ENCODE measurements around the gene ANG. TPM values are rescaled to one million over a fixed set of nuclear protein-coding genes. Genes with fewer than 3 reads are reported as not detected.

The ANG gene
- total RNA-seq, 4 donors from 2014 or later = 34.7 to 75.0 (median 55.2) TPM

GRCh38 chr14:20711261-20711660 is 22.7 kb downstream of the ANG start:
- TF ChIP-seq, protein P1, sequence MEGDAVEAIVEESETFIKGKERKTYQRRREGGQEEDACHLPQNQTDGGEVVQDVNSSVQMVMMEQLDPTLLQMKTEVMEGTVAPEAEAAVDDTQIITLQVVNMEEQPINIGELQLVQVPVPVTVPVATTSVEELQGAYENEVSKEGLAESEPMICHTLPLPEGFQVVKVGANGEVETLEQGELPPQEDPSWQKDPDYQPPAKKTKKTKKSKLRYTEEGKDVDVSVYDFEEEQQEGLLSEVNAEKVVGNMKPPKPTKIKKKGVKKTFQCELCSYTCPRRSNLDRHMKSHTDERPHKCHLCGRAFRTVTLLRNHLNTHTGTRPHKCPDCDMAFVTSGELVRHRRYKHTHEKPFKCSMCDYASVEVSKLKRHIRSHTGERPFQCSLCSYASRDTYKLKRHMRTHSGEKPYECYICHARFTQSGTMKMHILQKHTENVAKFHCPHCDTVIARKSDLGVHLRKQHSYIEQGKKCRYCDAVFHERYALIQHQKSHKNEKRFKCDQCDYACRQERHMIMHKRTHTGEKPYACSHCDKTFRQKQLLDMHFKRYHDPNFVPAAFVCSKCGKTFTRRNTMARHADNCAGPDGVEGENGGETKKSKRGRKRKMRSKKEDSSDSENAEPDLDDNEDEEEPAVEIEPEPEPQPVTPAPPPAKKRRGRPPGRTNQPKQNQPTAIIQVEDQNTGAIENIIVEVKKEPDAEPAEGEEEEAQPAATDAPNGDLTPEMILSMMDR (IDR thresholded peaks at IDR 0.05; ENCODE audit: low read depth) = no peak

DNA sequence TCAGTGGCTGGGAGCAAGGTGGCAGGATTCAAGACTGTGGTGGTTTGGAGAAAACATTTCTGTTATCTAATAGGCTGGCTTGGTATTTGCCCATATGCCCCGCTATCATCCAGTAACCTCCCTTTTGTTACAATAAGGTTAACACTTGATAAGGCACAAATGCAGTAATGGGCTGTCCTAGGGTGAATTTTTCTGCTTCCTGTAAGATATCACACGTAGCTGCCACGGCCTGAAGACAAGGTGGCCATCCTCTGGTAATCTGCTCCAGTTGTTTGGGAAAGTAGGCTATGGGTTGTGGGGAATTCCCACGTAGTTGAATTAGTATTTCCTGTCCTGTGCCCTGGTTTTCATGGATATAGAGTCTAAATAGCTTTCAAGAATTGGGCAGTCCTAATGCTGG is 23.1 kb downstream of the ANG start:
- TF ChIP-seq, protein P1 (IDR thresholded peaks at IDR 0.05; ENCODE audit: low read depth) = no peak

DNA sequence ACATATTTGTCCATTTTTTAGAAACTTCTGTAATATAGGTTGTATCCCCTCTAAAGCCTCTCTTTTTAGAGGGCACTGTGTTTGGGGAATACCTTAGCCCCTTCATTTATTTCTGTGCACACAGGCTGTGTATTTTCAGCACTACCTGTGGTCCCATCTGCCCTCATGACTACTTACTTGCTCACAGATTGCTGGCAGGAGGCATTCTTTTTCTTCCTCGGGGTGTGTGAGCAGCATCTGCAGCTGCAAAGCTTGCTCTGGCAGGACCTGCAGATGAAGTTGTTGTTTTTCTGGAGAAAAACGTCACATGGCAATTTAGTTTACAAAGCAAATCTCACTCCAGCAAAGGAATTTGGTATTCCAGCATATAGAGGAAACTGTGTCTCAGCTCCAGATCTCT is 24.3 kb downstream of the ANG start:
- TF ChIP-seq, protein P1 (IDR thresholded peaks at IDR 0.05; ENCODE audit: low read depth) = no peak

- TF ChIP-seq, protein P1 (IDR thresholded peaks at IDR 0.05; ENCODE audit: low read depth) = no peak
Observed at GRCh38 chr14:20714593-20715250, 26.2 kb downstream of the ANG start.

DNA sequence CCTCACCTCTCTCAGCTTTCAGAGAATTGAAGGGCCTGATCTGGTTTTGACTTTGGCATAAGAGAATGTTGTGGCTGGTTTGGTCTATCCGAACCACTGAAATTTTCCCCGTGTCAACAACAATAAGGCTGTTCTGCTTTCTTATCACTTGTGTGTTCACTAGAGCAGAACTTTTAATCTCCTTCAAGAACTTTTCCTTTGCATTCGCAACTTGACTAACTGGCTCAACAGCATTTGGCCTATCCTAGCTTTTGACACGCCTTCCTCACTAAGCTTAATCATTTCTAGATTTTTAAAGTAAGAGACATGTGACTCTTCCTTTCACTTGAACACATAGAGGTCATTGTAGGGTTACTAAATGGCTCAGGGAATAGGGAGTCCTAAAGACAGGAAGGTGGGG is 31.2 kb downstream of the ANG start:
- TF ChIP-seq, protein P1 (IDR thresholded peaks at IDR 0.05; ENCODE audit: low read depth) = no peak

DNA sequence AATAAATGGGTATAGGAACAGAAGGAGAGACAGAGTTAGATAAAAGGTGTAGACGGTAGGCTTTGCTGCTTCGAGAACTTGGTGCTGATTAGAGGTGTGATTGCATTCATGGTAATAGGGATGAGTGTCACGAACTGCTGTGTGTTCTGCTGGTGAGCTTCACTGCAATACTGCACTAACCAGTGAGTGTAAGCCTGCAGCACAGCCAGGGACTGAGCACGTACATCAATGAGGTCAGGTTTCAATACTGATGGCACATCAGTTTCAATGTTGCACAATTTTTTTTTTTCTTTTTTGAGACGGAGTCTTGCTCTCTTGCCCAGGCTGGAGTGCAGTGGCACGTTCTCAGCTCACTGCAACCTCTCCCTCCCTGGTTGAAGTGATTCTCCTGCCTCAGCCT is 32.2 kb downstream of the ANG start:
- TF ChIP-seq, protein P1 (IDR thresholded peaks at IDR 0.05; ENCODE audit: low read depth) = no peak

GRCh38 chr14:20722016-20722415 is 33.5 kb downstream of the ANG start:
- TF ChIP-seq, protein P1 (IDR thresholded peaks at IDR 0.05; ENCODE audit: low read depth) = no peak

Measured in subcutaneous adipose tissue (tissue), 4 donors.